GM12878 (cell line): Measurements from ENCODE around the gene GSK3A. TPM values are rescaled to one million over a fixed set of nuclear protein-coding genes. Genes with fewer than 3 reads are reported as not detected.
A peak's percentile ranks its signal among the peaks of the same experiment; 100 is the strongest.

ENCODE experiments used
- ATAC-seq: fragments of 200-7000 bp; cut with Tn5 transposase; 3 replicates; pipeline ENCODE4 v1.9.1; 2020; ENCODE audit warnings: mild to moderate bottlenecking, moderate library complexity
- BruUV-seq: library from RNA; stranded (reverse); fragments of 400-500 nt; replicated peaks from 2 replicates; lab custom pipeline; 2021; lab: Mats Ljungman, UMichigan
- CTCF ChIA-PET: fragments of 300-600 bp; sonication (Branson Sonifier 250); formaldehyde crosslinking; extraction: SDS; loops from one replicate; lab custom pipeline; 2021; ENCODE audit warnings: inconsistent platforms; lab: Yijun Ruan, JAX
- POLR2A ChIA-PET: fragments of 350-600 bp; formaldehyde crosslinking; extraction: SDS; loops from one replicate; lab custom pipeline; 2021; ENCODE audit warnings: inconsistent platforms; lab: Charles Lee
- RAD21 ChIA-PET: fragments of 300-600 bp; sonication (Branson Sonifier 250); formaldehyde crosslinking; loops from one replicate; lab custom pipeline; 2023; ENCODE audit warnings: antibody characterized with exemption; ENCODE audit not compliant: unreplicated experiment; lab: Charles Lee
- SMC1A ChIA-PET: fragments of 300-600 bp; sonication (Branson Sonifier 250); formaldehyde crosslinking; loops from one replicate; lab custom pipeline; 2023; ENCODE audit not compliant: unreplicated experiment, uncharacterized antibody; lab: Charles Lee
- DNase-seq: peaks from one replicate; pipeline ENCODE4 v3.0.0-alpha.2; 2011; ENCODE audit warnings: low read depth, low spot score
- FAIRE-seq: peaks from 3 replicates; lab custom pipeline; 2011; peaks lifted over from hg19 to GRCh38; lab: Jason Lieb, UNC
- H2AFZ ChIP-seq: 2 replicates; pipeline ENCODE4 v1.6.0; 2011; ENCODE audit warnings: low read depth, low read length, control low read depth; ENCODE audit not compliant: control insufficient read depth
- H3K27ac ChIP-seq: 2 replicates; pipeline ENCODE4 v1.5.1; 2011; ENCODE audit warnings: control low read depth; ENCODE audit not compliant: control insufficient read depth, insufficient read depth
- H3K27me3 ChIP-seq, 2 experiments: replicated peaks in 1 of 2; 2 replicates each; pipeline versions ENCODE4 v1.6.0 to v1.6.1; 2011; ENCODE audit warnings: low read length in 1 of 2; ENCODE audit not compliant: control insufficient read depth in 2 of 2, insufficient read depth in 2 of 2
- H3K36me3 ChIP-seq, 2 experiments: 2 replicates each; pipeline ENCODE4 v1.5.1; 2011; ENCODE audit warnings: low read length in 1 of 2; ENCODE audit not compliant: control insufficient read depth in 2 of 2, insufficient read depth in 2 of 2
- H3K4me1 ChIP-seq: 2 replicates; pipeline ENCODE4 v1.6.1; 2011; ENCODE audit warnings: mild to moderate bottlenecking, low read length, moderate library complexity, mixed read lengths; ENCODE audit not compliant: control insufficient read depth, insufficient read depth
- H3K4me2 ChIP-seq: 2 replicates; pipeline ENCODE4 v1.6.0; 2011; ENCODE audit warnings: control low read depth; ENCODE audit not compliant: control insufficient read depth, insufficient read depth
- H3K4me3 ChIP-seq: fragments of 200-600 bp; sonication (generic); 2 replicates; pipeline ENCODE4 v1.5.1; 2016
- H3K79me2 ChIP-seq: 2 replicates; pipeline ENCODE4 v1.6.0; 2011; ENCODE audit warnings: low read length; ENCODE audit not compliant: control insufficient read depth, insufficient read depth
- H3K9ac ChIP-seq: 2 replicates; pipeline ENCODE4 v1.8.0; 2011; ENCODE audit warnings: low read length, control low read depth, mixed read lengths; ENCODE audit not compliant: control insufficient read depth, insufficient read depth
- H3K9me3 ChIP-seq: replicated peaks from 3 replicates; pipeline ENCODE4 v1.5.1; 2011; ENCODE audit warnings: mild to moderate bottlenecking, low read length; ENCODE audit not compliant: control insufficient read depth, insufficient read depth
- H4K20me1 ChIP-seq: 2 replicates; pipeline ENCODE4 v1.6.0; 2011; ENCODE audit not compliant: control insufficient read depth, insufficient read depth
- BACH1 ChIP-seq: fragments of 450-650 bp; IDR thresholded peaks from 2 replicates; pipeline ENCODE4 v1.6.1; 2017; ENCODE audit warnings: mild to moderate bottlenecking, borderline replicate concordance
- BCLAF1 ChIP-seq: fragments of 450-650 bp; IDR thresholded peaks from 2 replicates; pipeline ENCODE4 v1.6.1; 2017; ENCODE audit warnings: antibody characterized with exemption, mild to moderate bottlenecking, moderate library complexity
- BHLHE40 ChIP-seq, 2 experiments: fragments of 450-650 bp in 1 of 2; IDR thresholded peaks; 2 replicates each; pipeline ENCODE4 v1.6.1; 2011 to 2017; ENCODE audit warnings: low read depth in 2 of 2, borderline replicate concordance in 1 of 2, improper control_type of control experiment in 1 of 2, low read length in 1 of 2, mild to moderate bottlenecking in 1 of 2
- CBX5 ChIP-seq: sonication (generic); IDR thresholded peaks from 2 replicates; pipeline ENCODE4 v1.6.1; 2016; ENCODE audit warnings: low read depth, moderate library complexity, mild to moderate bottlenecking, inconsistent platforms
- CHD1 ChIP-seq: IDR thresholded peaks from 2 replicates; pipeline ENCODE4 v1.6.1; 2012; ENCODE audit warnings: low read depth, low read length, improper control_type of control experiment
- CREB1 ChIP-seq: IDR thresholded peaks from 2 replicates; pipeline ENCODE4 v1.6.1; 2012; ENCODE audit warnings: low read depth, mild to moderate bottlenecking, inconsistent platforms
- EGR1 ChIP-seq, 2 experiments: IDR thresholded peaks; 1 replicate in 1 of 2; 2 replicates in 1 of 2; pipeline ENCODE4 v1.6.1; 2011 to 2012; ENCODE audit warnings: low read depth in 2 of 2, low read length in 2 of 2, borderline replicate concordance in 1 of 2, mild to moderate bottlenecking in 1 of 2, moderate library complexity in 1 of 2
- FOXK2 ChIP-seq: fragments of 450-650 bp; IDR thresholded peaks from 2 replicates; pipeline ENCODE4 v1.6.1; 2017; ENCODE audit warnings: mild to moderate bottlenecking, moderate library complexity
- GATAD2B ChIP-seq: fragments of 450-650 bp; conservative IDR thresholded peaks from 2 replicates; pipeline ENCODE4 v1.6.1; 2017; ENCODE audit warnings: low read depth, mild to moderate bottlenecking, moderate library complexity
- NKRF ChIP-seq: fragments of 450-650 bp; conservative IDR thresholded peaks from 2 replicates; pipeline ENCODE4 v1.6.1; 2017; ENCODE audit warnings: mild to moderate bottlenecking, moderate library complexity
- PAX5 ChIP-seq: IDR thresholded peaks from 2 replicates; pipeline ENCODE4 v1.6.1; 2011; ENCODE audit warnings: low read depth, low read length, borderline replicate concordance
- POLR2A ChIP-seq: IDR thresholded peaks from 2 replicates; pipeline ENCODE4 v1.6.1; 2011; ENCODE audit warnings: low read depth, mild to moderate bottlenecking, low read length
- SPI1 ChIP-seq: IDR thresholded peaks from 2 replicates; pipeline ENCODE4 v1.6.1; 2011; ENCODE audit warnings: low read depth, mild to moderate bottlenecking, low read length, moderate library complexity, borderline replicate concordance; ENCODE audit not compliant: insufficient read depth
- STAT3 ChIP-seq: IDR thresholded peaks from 2 replicates; pipeline ENCODE4 v1.6.1; 2011; ENCODE audit warnings: low read depth, low read length, improper control_type of control experiment
- TBL1XR1 ChIP-seq: IDR thresholded peaks from 2 replicates; pipeline ENCODE4 v1.6.1; 2012; ENCODE audit warnings: low read depth, low read length, improper control_type of control experiment
- WRNIP1 ChIP-seq: IDR thresholded peaks from 2 replicates; pipeline ENCODE4 v1.6.1; 2011; ENCODE audit warnings: low read depth, low read length, improper control_type of control experiment, borderline replicate concordance
- ZNF217 ChIP-seq: fragments of 450-650 bp; IDR thresholded peaks from 2 replicates; pipeline ENCODE4 v1.6.1; 2017; ENCODE audit warnings: antibody characterized with exemption, mild to moderate bottlenecking
- WGBS: methylation state at CpG from one replicate; pipeline ENCODE4 v1.1.6; 2016; ENCODE audit warnings: low lambda C conversion rate; ENCODE audit not compliant: insufficient replicate concordance, insufficient coverage; ENCODE audit errors: missing lambda C conversion rate; 5-methylcytosine and 5-hydroxymethylcytosine counted together
- in situ Hi-C: fragments of 300-500 bp; cut with MboI; formaldehyde crosslinking; loops from 9 replicates; pipeline ENCODE4 v1.14.3; 2018; ENCODE audit warnings: mixed read lengths
- intact Hi-C: fragments of 100-400 bp; cut with micrococcal nuclease; formaldehyde crosslinking; loops from one replicate; pipeline ENCODE4 v1.14.2; 2022; ENCODE audit not compliant: unreplicated experiment
- polyA plus RNA-seq, 11 experiments: library from polyadenylated mRNA; depleted of rRNA in 4 of 11; unstranded in 6 of 11; stranded (reverse) in 5 of 11; fragments of >200 nt; fragmentation: Nextera tagmentation in 4 of 11; fragmentation: Illumina TruSeq in 1 of 11; extraction: Ambion mirVana in 4 of 11; extraction: Trizol in 1 of 11; gene quantifications; 1 replicate in 1 of 11; 2 replicates in 10 of 11; pipeline versions ENCODE4 v1.2.1 to v1.2.3, GENCODE V29; 2011 to 2016; ENCODE audit warnings: inconsistent platforms in 2 of 11, missing spikeins in 2 of 11, low read depth in 1 of 11
- total RNA-seq, 4 experiments: library from RNA; depleted of rRNA in 3 of 4; stranded (reverse); fragments of >200 nt in 3 of 4; fragmentation: Illumina TruSeq in 1 of 4; extraction: Trizol in 1 of 4; gene quantifications; 2 replicates each; pipeline versions ENCODE4 v1.2.1 to v1.2.3, GENCODE V29; 2013 to 2021

Gene GSK3A
- total and polyA plus RNA-seq, 10 of the 15 experiments (the other 5 are each of a cell fraction or from before 2014, with no cell fraction given) = 1.00 to 47.9 (median 15.2) TPM

DNA sequence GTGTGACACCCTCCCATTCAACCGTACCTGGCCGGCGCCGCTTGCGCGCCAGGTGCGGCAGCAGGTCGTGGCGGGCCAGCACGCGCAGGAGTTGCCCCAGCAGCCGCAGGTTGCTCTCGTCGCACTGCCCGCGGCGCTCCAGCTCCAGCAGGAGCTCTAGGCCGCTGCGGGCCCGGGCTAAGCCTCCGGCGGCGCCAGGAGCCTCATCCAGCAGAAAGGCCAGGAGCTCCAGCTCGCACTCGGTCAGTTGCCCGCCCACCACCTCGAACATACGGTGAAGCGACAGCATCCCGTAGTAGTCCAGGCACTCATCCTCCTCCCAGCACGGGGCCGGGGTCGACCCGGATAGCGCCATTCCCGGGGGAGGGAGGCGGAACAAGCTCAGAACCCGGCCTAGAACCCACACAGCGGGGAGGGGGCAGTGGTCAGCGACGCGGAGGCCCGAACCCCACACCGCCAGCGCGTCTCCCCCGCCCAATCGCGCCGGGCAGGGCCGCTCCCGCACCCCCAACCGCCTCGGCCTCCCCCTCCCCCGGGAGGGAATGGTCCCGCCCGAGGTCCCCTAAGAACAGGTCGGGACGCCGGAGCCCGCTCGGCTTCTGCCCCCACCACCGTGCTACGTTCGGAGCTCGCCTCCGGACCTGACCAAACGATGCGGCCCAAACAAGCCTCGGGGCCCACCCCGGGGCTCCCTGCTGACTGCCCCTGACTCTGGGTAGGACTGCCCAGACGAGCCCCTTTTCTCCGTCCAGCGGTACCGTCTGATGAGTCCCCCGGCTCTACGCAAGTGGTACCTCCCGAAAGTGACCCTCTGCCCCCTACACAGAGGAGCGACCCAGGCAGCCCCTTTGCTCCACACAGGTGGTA is 25.5 kb downstream of the GSK3A start:
- peak overlapping the region; percentile 63 for H3K27ac ChIP-seq
- peak overlapping the region; percentile 85 for H3K4me2 ChIP-seq
- ChIA-PET SMC1A (interaction anchor here (0.6 to 4.6 kb wide), 5 partner anchors 14 to 84 kb away, joined by 3 to 19 read pairs (median 5); partner anchors contain the start of gene POU2F2), CTCF (interaction anchor here (0.6 to 1.7 kb wide), 7 partner anchors 9 to 203 kb away, joined by 3 to 5 read pairs (median 3); no protein-coding TSS in a partner anchor), POLR2A (interaction anchor here (1.0 to 4.4 kb wide), 8 partner anchors 15 to 358 kb away, joined by 3 to 22 read pairs (median 4); partner anchors contain the start of gene GSK3A), RAD21 (interaction anchor here (0.9 to 3.5 kb wide), 4 partner anchors 16 to 88 kb away, joined by 3 to 23 read pairs (median 4); partner anchors contain the start of gene GSK3A)
- DNase-seq (no peak), FAIRE-seq (no peak), ATAC-seq (peak; percentile 13)
- peaks cover 18% of the 10 kb centered on the region for H3K4me1 ChIP-seq
- H4K20me1 ChIP-seq = no peaks in the 10 kb centered on the region
- no peaks in the 10 kb centered on the region for H3K9me3 ChIP-seq
- peak overlapping the region; percentile 24 for H2AFZ ChIP-seq
- H3K9ac ChIP-seq = peak overlapping the region; percentile 71
- peaks cover 0 to 8% of the 10 kb centered on the region in 2 experiments; a peak in 2 of 4 replicates for H3K36me3 ChIP-seq
- intact Hi-C loops = loop anchor here (2.0 kb wide), 1 partner anchor 16 kb away; no protein-coding TSS in a partner anchor
- peaks cover 53% of the 10 kb centered on the region for H3K79me2 ChIP-seq
- no peaks in the 10 kb centered on the region for H3K27me3 ChIP-seq
- WGBS = 2% methylated on average over 67 of the region's 79 CpGs
- in situ Hi-C loops = no loop called here
- peak overlapping the region; percentile 94 for H3K4me3 ChIP-seq
- BruUV-seq = no TSS peak
- TF ChIP-seq BHLHE40 (IDR thresholded peaks at IDR 0.05; ENCODE audit: borderline replicate concordance in 1 of 2, low read depth in 2 of 2, low read length in 1 of 2) = peak; percentile 48 to 77; a peak in 3 of 4 replicates
- TF ChIP-seq STAT3 = no peak
- 0 out of 3 replicates have a peak, but pooled peaks of 1 of the 2 experiments have one; percentile 7 for TF ChIP-seq EGR1 (IDR thresholded peaks at IDR 0.05; ENCODE audit: borderline replicate concordance in 1 of 2, low read depth in 2 of 2, low read length in 2 of 2)
- peak; percentile 80; the same call in 1 of the 2 replicates for TF ChIP-seq BCLAF1
- no peak for TF ChIP-seq PAX5
- 0 out of 2 replicates have a peak, but pooled peaks have one; percentile 14 for TF ChIP-seq GATAD2B
- TF ChIP-seq WRNIP1 = no peak
- TF ChIP-seq CHD1 = peak; percentile 85; the same call in 1 of the 2 replicates
- no peak for TF ChIP-seq ZNF217
- no peak for TF ChIP-seq SPI1
- 0 out of 2 replicates have a peak, but pooled peaks have one; percentile 6 for TF ChIP-seq BACH1
- no peak for TF ChIP-seq TBL1XR1
- peak; percentile 90 for TF ChIP-seq FOXK2
- peak; percentile 89 for TF ChIP-seq NKRF
- no peak for TF ChIP-seq CBX5
- TF ChIP-seq CREB1 = no peak
- TF ChIP-seq POLR2A = peak; percentile 16; the same call in 1 of the 2 replicates
